Activated T-cell treated with anti-CD3 and anti-CD28 coated beads, Interleukin-2, amount 50 U/mL, for 24 hours (primary cell): ENCODE measurements around the gene FAM53A.
"Not testable (repeated sequence)": the region's sequence is repeated elsewhere in the genome, so short reads cannot be mapped to it uniquely, and the experiment has no call there.

Experiments
- DNase-seq: peaks from one replicate; pipeline ENCODE4 v3.0.0-alpha.2; 2020
- H3K27ac Mint-ChIP-seq: 2 replicates; pipeline ENCODE4 v1.8.0; 2020; ENCODE audit warnings: mild to moderate bottlenecking, mixed read lengths
- H3K27me3 Mint-ChIP-seq: 2 replicates; pipeline ENCODE4 v1.8.0; 2020; ENCODE audit warnings: mixed read lengths
- H3K36me3 Mint-ChIP-seq: 2 replicates; pipeline ENCODE4 v1.8.0; 2020; ENCODE audit warnings: low read depth, mixed read lengths
- H3K4me1 Mint-ChIP-seq: 2 replicates; pipeline ENCODE4 v1.8.0; 2020; ENCODE audit warnings: low read depth, mixed read lengths
- H3K4me3 Mint-ChIP-seq: 2 replicates; pipeline ENCODE4 v1.8.0; 2020; ENCODE audit warnings: mild to moderate bottlenecking, moderate library complexity, mixed read lengths
- H3K9me3 Mint-ChIP-seq: 2 replicates; pipeline ENCODE4 v1.8.0; 2020; ENCODE audit warnings: mixed read lengths

Gene FAM53A

DNA sequence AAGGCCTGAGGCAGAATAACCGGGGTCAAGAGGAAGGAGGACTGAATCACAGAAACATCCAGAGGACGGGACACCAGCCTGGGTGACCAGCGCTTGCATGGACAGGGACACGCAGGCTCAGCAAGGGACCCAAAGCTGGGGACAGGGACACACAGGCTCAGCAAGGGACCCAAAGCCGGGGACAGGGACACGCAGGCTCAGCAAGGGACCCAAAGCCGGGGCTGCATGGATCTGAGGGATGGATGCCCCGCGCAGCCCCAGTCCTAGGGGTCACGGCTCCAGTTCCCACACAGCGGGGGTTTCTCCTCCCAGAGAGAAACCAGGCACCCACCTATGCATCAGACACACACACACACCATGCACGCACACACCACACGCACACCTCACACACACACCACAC lies 32.5 kb downstream of the FAM53A start:
- Mint-ChIP-seq H3K4me3 (no peak overlapping the region), H3K27ac (no peak overlapping the region), H3K27me3 (no peaks in the 10 kb centered on the region), H3K9me3 (no peaks in the 10 kb centered on the region), H3K4me1 (peaks cover 3% of the 10 kb centered on the region), H3K36me3 (no peaks in the 10 kb centered on the region)
- DNase-seq = no peak

DNA sequence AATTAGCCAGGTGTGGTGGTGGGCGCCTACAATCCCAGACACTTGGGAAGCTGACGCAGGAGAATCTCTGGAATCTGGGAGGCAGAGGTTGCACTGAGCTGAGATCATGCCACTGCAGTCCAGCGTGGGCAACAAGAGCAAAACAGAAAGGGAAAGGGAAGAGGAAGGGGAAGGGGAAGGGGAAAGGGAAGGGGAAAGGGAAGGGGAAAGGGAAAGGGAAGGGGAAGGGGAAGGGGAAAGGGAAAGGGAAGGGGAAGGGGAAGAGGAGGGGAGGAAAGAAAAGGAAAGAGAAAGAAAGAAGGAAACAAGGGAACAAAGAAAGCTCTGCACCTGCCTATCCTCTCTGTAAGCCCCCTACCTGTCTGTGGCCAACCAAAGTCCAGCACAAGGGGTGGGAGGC lies 35.2 kb downstream of the FAM53A start:
- H3K4me1 Mint-ChIP-seq = peaks cover 3% of the 10 kb centered on the region
- no peaks in the 10 kb centered on the region for H3K9me3 Mint-ChIP-seq
- no peak for DNase-seq
- H3K27me3 Mint-ChIP-seq = no peaks in the 10 kb centered on the region
- H3K36me3 Mint-ChIP-seq = no peaks in the 10 kb centered on the region
- H3K4me3 Mint-ChIP-seq = no peak overlapping the region
- no peak overlapping the region for H3K27ac Mint-ChIP-seq

GRCh38 chr4:1647432-1647831 lies 36.7 kb downstream of the FAM53A start:
- Mint-ChIP-seq H3K27ac (no peak overlapping the region), H3K4me1 (peaks cover 3% of the 10 kb centered on the region), H3K4me3 (no peak overlapping the region), H3K9me3 (no peaks in the 10 kb centered on the region), H3K27me3 (no peaks in the 10 kb centered on the region), H3K36me3 (no peaks in the 10 kb centered on the region)
- DNase-seq = no peak

DNA sequence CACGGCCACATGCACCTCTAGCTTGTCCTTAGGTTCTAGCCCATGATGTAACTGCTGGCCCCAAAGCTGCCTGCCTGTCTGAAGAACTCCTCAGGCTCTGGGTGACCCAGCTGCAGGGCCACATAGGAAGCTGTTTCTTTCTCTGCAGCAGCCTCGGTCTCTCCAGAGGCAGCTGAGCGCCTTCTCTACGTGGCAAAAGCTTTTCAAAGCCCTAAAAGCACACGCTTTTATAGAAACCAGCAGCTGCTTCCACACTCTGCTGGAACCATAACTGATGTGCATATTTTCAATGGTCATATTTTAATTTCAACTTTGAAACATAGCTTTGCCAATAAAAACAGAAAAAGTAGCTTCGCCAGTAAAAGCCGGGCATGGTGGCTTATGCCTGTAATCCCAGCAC lies 37.4 kb downstream of the FAM53A start:
- Mint-ChIP-seq H3K9me3 (no peaks in the 10 kb centered on the region), H3K4me3 (no peak overlapping the region), H3K27ac (no peak overlapping the region), H3K36me3 (no peaks in the 10 kb centered on the region), H3K4me1 (peaks cover 3% of the 10 kb centered on the region), H3K27me3 (no peaks in the 10 kb centered on the region)
- DNase-seq = no peak

GRCh38 chr4:1644891-1645657 lies 39.0 kb downstream of the FAM53A start:
- no peaks in the 10 kb centered on the region for H3K27me3 Mint-ChIP-seq
- H3K36me3 Mint-ChIP-seq = no peaks in the 10 kb centered on the region
- peaks cover 3% of the 10 kb centered on the region for H3K4me1 Mint-ChIP-seq
- no peak for DNase-seq
- H3K4me3 Mint-ChIP-seq = no peak overlapping the region
- no peaks in the 10 kb centered on the region for H3K9me3 Mint-ChIP-seq
- no peak overlapping the region for H3K27ac Mint-ChIP-seq

- H3K4me3 Mint-ChIP-seq = no peak overlapping the region
- H3K4me1 Mint-ChIP-seq = peaks cover 3% of the 10 kb centered on the region
- no peaks in the 10 kb centered on the region for H3K36me3 Mint-ChIP-seq
- H3K27me3 Mint-ChIP-seq = no peaks in the 10 kb centered on the region
- H3K9me3 Mint-ChIP-seq = no peaks in the 10 kb centered on the region
- no peak overlapping the region for H3K27ac Mint-ChIP-seq
- no peak for DNase-seq
Measured at GRCh38 chr4:1643971-1644735, 40.0 kb downstream of the FAM53A start.

- DNase-seq = no peak
- Mint-ChIP-seq H3K9me3 (no peaks in the 10 kb centered on the region), H3K36me3 (no peaks in the 10 kb centered on the region), H3K27ac (no peak overlapping the region), H3K27me3 (no peaks in the 10 kb centered on the region), H3K4me1 (peaks cover under 1% of the 10 kb centered on the region), H3K4me3 (no peak overlapping the region)
Measured at GRCh38 chr4:1642196-1642951, 41.7 kb downstream of the FAM53A start.

- Mint-ChIP-seq H3K9me3 (no peaks in the 10 kb centered on the region), H3K27me3 (no peaks in the 10 kb centered on the region), H3K36me3 (no peaks in the 10 kb centered on the region), H3K27ac (no peak overlapping the region), H3K4me3 (no peak overlapping the region), H3K4me1 (no peaks in the 10 kb centered on the region)
- DNase-seq = no peak
Measured at GRCh38 chr4:1641671-1642070, 42.4 kb downstream of the FAM53A start.

DNA sequence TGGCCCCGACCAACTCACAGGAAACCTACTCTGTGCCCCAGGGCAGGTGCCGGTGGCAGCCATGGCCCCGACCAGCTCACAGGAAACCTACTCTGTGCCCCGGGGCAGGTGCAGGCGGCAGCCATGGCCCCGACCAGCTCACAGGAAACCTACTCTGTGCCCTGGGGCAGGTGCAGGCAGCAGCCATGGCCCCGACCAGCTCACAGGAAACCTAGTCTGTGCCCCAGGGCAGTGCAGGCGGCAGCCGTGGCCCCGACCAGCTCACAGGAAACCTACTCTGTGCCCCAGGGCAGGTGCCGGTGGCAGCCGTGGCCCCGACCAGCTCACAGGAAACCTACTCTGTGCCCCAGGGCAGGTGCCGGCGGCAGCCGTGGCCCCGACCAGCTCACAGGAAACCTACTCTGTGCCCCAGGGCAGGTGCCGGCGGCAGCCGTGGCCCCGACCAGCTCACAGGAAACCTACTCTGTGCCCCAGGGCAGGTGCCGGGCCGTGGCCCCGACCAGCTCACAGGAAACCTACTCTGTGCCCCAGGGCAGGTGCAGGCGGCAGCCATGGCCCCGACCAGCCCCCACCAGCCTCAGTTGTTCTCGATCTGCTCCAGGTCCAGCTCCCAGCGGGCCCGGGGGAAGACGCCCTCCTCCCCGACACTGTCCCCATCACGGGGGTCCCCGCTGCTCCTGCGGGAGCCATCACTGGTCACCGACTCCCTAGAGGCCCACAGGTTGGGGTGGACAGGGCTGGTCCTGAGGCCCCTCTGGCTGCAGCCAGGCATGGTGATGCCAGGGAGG lies 43.2 kb downstream of the FAM53A start:
- not testable (repeated sequence) for H3K27ac Mint-ChIP-seq

DNA sequence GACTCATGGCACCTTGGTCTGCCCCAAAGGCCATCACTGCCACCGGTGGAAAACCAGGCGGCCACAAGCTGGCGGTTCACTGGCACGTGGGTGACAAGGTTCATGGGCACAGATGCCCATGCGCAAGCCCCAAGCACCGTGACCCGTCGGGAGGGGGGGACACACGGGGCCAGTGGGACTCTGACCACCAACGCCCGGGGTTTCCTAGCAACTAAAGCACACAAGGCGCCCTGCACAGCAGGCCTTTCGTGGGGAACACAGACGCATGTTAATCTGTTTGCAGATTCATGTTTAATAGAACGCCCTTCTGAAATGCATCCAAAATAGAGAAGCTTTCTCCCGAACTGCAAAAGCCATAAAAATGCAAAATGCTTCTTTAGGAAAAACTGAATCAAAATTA lies 43.9 kb downstream of the FAM53A start:
- no peak for DNase-seq
- H3K4me3 Mint-ChIP-seq = no peak overlapping the region
- no peaks in the 10 kb centered on the region for H3K4me1 Mint-ChIP-seq
- no peak overlapping the region for H3K27ac Mint-ChIP-seq
- H3K36me3 Mint-ChIP-seq = no peaks in the 10 kb centered on the region
- H3K9me3 Mint-ChIP-seq = no peaks in the 10 kb centered on the region
- H3K27me3 Mint-ChIP-seq = no peaks in the 10 kb centered on the region

More for the DNA sequence above, 43.2 kb downstream of the FAM53A start:
- not testable (repeated sequence) for H3K36me3 Mint-ChIP-seq, H3K9me3 Mint-ChIP-seq, H3K27me3 Mint-ChIP-seq, H3K4me1 Mint-ChIP-seq, DNase-seq, H3K4me3 Mint-ChIP-seq

- Mint-ChIP-seq H3K27ac (no peak overlapping the region), H3K27me3 (no peaks in the 10 kb centered on the region), H3K4me1 (no peaks in the 10 kb centered on the region), H3K36me3 (no peaks in the 10 kb centered on the region), H3K9me3 (peaks cover 2% of the 10 kb centered on the region), H3K4me3 (no peak overlapping the region)
- no peak for DNase-seq
Measured at GRCh38 chr4:1639299-1639868, 44.7 kb downstream of the FAM53A start.

DNA sequence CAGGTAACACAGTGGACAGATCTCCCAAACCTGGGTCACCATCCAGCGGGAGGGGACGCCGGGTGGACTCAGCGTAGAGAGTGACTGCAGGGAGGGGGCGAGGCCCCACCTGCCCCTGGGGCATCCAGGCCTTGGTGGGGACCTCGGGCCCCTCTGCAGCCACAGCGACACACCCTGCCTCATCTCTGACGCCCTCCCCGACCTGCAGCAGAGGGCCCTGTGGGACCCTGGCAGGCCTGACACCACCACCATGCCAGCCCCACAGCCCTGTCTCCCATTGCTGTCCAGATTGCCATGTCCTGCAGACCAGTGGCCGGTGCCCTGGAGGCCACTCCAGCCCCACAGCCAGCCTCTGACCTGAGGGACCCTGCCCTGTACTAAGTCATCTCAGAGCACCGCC lies 45.2 kb downstream of the FAM53A start:
- Mint-ChIP-seq H3K9me3 (peaks cover 2% of the 10 kb centered on the region), H3K4me3 (no peak overlapping the region), H3K27ac (no peak overlapping the region), H3K27me3 (no peaks in the 10 kb centered on the region), H3K36me3 (no peaks in the 10 kb centered on the region), H3K4me1 (no peaks in the 10 kb centered on the region)
- no peak for DNase-seq

GRCh38 chr4:1638272-1638598 lies 45.9 kb downstream of the FAM53A start:
- no peak for DNase-seq
- Mint-ChIP-seq H3K27ac (no peak overlapping the region), H3K9me3 (peaks cover 2% of the 10 kb centered on the region)

More at GRCh38 chr4:1638272-1638598, 45.9 kb downstream of the FAM53A start:
- Mint-ChIP-seq H3K36me3 (no peaks in the 10 kb centered on the region), H3K27me3 (no peaks in the 10 kb centered on the region), H3K4me1 (no peaks in the 10 kb centered on the region), H3K4me3 (no peak overlapping the region)
